ENCODE data around the gene CYP2J2.
"Not testable (repeated sequence)": the region's sequence is repeated elsewhere in the genome, so short reads cannot be mapped to it uniquely, and the experiment has no call there.

The CYP2J2 gene

GRCh38 chr1:59926381-59927123 is at the start of gene CYP2J2:
CYP2J2 (minus strand) TSS chr1:59926773; CDS start chr1:59926746, 27 bp downstream.
- DNase-seq, result peak; percentile 73

- DNase-seq, result no peak
These were observed 47.1 kb upstream of the CYP2J2 start for GRCh38 chr1:59973719-59974118.

GRCh38 chr1:59972216-59972927 is 45.8 kb upstream of the CYP2J2 start:
- no peak for DNase-seq

- peak; percentile 67 for DNase-seq
These were observed 44.9 kb upstream of the CYP2J2 start for GRCh38 chr1:59971464-59971911.

- not testable (repeated sequence) for DNase-seq
These were observed 43.1 kb upstream of the CYP2J2 start for GRCh38 chr1:59969542-59970175.

- DNase-seq, result not testable (repeated sequence)
These were observed 42.2 kb upstream of the CYP2J2 start for GRCh38 chr1:59968746-59969145.

GRCh38 chr1:59967780-59968179 is 41.2 kb upstream of the CYP2J2 start:
- DNase-seq, result no peak

GRCh38 chr1:59967141-59967697 is 40.6 kb upstream of the CYP2J2 start:
- DNase-seq, result no peak

GRCh38 chr1:59952065-59952464 is 25.5 kb upstream of the CYP2J2 start:
- no peak for DNase-seq

- no peak for DNase-seq
These were observed 23.1 kb upstream of the CYP2J2 start for GRCh38 chr1:59949648-59950047.

GRCh38 chr1:59948990-59949389 is 22.4 kb upstream of the CYP2J2 start:
- DNase-seq, result no peak

GRCh38 chr1:59947047-59947938 is 20.7 kb upstream of the CYP2J2 start:
- peak; percentile 53 for DNase-seq

GRCh38 chr1:59945790-59946189 is 19.2 kb upstream of the CYP2J2 start:
- DNase-seq, result no peak

GRCh38 chr1:59939393-59939792 is 12.8 kb upstream of the CYP2J2 start:
- no peak for DNase-seq

- no peak for DNase-seq
These were observed 11.2 kb upstream of the CYP2J2 start for GRCh38 chr1:59937636-59938210.

- DNase-seq, result no peak
These were observed 9.8 kb upstream of the CYP2J2 start for GRCh38 chr1:59936358-59936821.

GRCh38 chr1:59928996-59929395 is 2.4 kb upstream of the CYP2J2 start:
- no peak for DNase-seq

- no peak for DNase-seq
These were observed 640 bp upstream of the CYP2J2 start for GRCh38 chr1:59927213-59927612.

- DNase-seq, result no peak
These were observed 1.9 kb downstream of the CYP2J2 start for GRCh38 chr1:59924653-59925052.

- not testable (repeated sequence) for DNase-seq
These were observed 5.2 kb downstream of the CYP2J2 start for GRCh38 chr1:59921258-59921899.

- DNase-seq, result no peak
These were observed 6.8 kb downstream of the CYP2J2 start for GRCh38 chr1:59919746-59920145.

All from stimulated activated CD4-positive, alpha-beta T cell treated with anti-CD3 and anti-CD28 coated beads, Interleukin-15, amount 100 ng/mL, for 24 hours (primary cell).